Measurements from ENCODE around the gene FOXN1. TPM values are rescaled to one million over a fixed set of nuclear protein-coding genes. Genes with fewer than 3 reads are reported as not detected.

Gene FOXN1
- total and polyA plus RNA-seq, 5 donors from 2014 or later = not detected

DNA sequence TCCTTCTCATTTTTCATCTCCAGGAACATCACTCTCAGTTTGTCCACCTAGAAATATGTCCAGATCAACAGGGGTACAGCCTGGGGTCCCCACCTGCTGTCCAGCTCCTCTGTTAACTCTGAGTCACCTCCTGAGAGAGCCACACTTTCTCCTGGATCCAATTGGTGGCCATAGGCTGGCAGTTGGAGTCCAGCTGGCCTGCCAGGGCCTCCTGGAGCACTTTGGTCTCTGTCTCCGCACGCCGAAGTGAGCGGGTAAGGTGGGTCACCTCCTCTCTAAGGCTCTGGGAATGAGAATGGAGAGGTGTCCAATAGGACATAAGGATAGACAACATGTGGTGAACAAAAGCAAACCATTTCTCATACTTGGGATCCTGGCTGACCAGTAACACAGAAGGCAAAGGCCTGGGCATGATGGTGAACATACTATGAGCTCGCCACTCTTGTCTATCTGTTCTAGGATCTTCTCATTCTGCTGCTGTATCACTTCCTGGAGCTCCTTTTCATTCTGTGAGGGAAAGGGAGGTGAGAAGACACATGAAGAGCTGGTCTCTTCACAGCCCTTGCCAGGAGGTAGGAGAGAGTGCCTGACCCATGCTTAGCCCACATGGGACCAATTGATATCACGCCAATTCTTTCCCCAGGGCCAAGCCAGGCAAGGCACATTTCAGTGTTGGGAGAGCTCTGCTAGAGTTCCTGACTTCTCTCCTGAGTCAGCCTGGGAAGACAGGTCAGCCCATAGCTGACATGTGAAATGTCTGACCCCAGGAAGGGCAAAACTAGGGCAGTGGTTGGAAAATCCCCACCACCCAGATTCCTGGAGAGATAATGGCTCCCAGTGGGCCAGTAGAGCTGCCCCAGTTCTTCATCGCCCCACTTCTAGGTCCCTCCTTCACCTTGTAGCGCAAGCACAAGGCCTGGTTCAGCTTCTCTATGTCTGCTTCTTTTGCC, 72.4 kb downstream of the FOXN1 start:
- no peak for ATAC-seq (ENCODE audit: low read depth in 2 of 2)
- peaks cover 2% of the 10 kb centered on the region for H3K36me3 ChIP-seq (ENCODE audit: control insufficient read depth, insufficient read depth, low read length)
- peaks cover 12% of the 10 kb centered on the region for H3K4me1 ChIP-seq (ENCODE audit: control insufficient read depth, insufficient read depth, low read length, poor library complexity, severe bottlenecking)
- no peaks in the 10 kb centered on the region for H3K9me3 ChIP-seq (ENCODE audit: control insufficient read depth in 2 of 2, low read length in 2 of 2)
- H3K4me3 ChIP-seq (ENCODE audit: low read depth, low read length) = no peak overlapping the region
- Mint-ChIP-seq H3K4me3 (peak overlapping the region in 2 of 4 donors; percentile 29), H3K9me3 (no peaks in the 10 kb centered on the region), H3K27me3 (no peaks in the 10 kb centered on the region), H3K27ac (no peak overlapping the region), H3K36me3 (peaks cover 7% of the 10 kb centered on the region), H3K4me1 (peaks cover 0 to 35% (median 24%) of the 10 kb centered on the region in 4 donors)
- peak overlapping the region; percentile 7 for H3K27ac ChIP-seq (ENCODE audit: insufficient read depth, low read length, poor library complexity, severe bottlenecking)
- DNase-seq = no peak
- no peaks in the 10 kb centered on the region for H3K27me3 ChIP-seq (ENCODE audit: control insufficient read depth, insufficient read depth, low read length)

GRCh38 chr17:28579526-28579925, 73.4 kb downstream of the FOXN1 start:
- ATAC-seq (ENCODE audit: low read depth in 2 of 2) (no peak), DNase-seq (no peak)
- Histone ChIP-seq H3K4me3 (ENCODE audit: low read depth, low read length) (no peak overlapping the region), H3K36me3 (ENCODE audit: control insufficient read depth, insufficient read depth, low read length) (peaks cover 11% of the 10 kb centered on the region), H3K9me3 (ENCODE audit: control insufficient read depth in 2 of 2, low read length in 2 of 2) (no peaks in the 10 kb centered on the region), H3K27ac (ENCODE audit: insufficient read depth, low read length, poor library complexity, severe bottlenecking) (no peak overlapping the region), H3K4me1 (ENCODE audit: control insufficient read depth, insufficient read depth, low read length, poor library complexity, severe bottlenecking) (peaks cover 12% of the 10 kb centered on the region), H3K27me3 (ENCODE audit: control insufficient read depth, insufficient read depth, low read length) (no peaks in the 10 kb centered on the region)
- Mint-ChIP-seq H3K36me3 (peaks cover 4% of the 10 kb centered on the region), H3K27ac (peak overlapping the region in 1 of 3 donors; percentile 21), H3K9me3 (no peaks in the 10 kb centered on the region), H3K4me1 (peaks cover 0 to 29% (median 18%) of the 10 kb centered on the region in 4 donors), H3K27me3 (no peaks in the 10 kb centered on the region), H3K4me3 (no peak overlapping the region)

DNA sequence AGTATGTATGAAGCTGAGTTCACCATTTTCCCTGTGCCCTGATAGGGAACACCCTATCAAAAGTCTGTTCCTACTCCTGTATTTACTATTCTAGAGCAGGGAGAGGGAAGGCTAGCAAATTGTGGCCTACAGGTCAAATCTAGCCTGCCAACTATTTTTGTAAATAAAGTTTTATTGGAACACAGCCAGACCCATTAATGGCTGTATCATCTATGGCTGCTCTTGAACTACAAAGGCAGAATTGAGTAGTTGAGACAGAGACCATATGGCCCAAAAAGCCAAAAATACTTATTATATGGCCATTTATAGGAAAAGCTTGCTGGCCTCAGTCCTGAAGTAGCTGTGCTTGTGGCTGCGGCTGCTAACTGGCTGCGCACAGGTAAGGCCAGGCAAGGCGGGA, 74.8 kb downstream of the FOXN1 start:
- Histone ChIP-seq H3K4me1 (ENCODE audit: control insufficient read depth, insufficient read depth, low read length, poor library complexity, severe bottlenecking) (peaks cover 10% of the 10 kb centered on the region), H3K27me3 (ENCODE audit: control insufficient read depth, insufficient read depth, low read length) (no peaks in the 10 kb centered on the region), H3K36me3 (ENCODE audit: control insufficient read depth, insufficient read depth, low read length) (peaks cover 22% of the 10 kb centered on the region), H3K4me3 (ENCODE audit: low read depth, low read length) (no peak overlapping the region), H3K9me3 (ENCODE audit: control insufficient read depth in 2 of 2, low read length in 2 of 2) (no peaks in the 10 kb centered on the region), H3K27ac (ENCODE audit: insufficient read depth, low read length, poor library complexity, severe bottlenecking) (no peak overlapping the region)
- H3K4me3 Mint-ChIP-seq = peak overlapping the region in 2 of 4 donors; percentile 20 to 81
- H3K27me3 Mint-ChIP-seq = no peaks in the 10 kb centered on the region
- peaks cover 0 to 24% (median 10%) of the 10 kb centered on the region in 4 donors for H3K4me1 Mint-ChIP-seq
- peaks cover 8% of the 10 kb centered on the region for H3K36me3 Mint-ChIP-seq
- no peaks in the 10 kb centered on the region for H3K9me3 Mint-ChIP-seq
- DNase-seq (no peak), ATAC-seq (ENCODE audit: low read depth in 2 of 2) (no peak)
- peak overlapping the region in 1 of 3 donors; percentile 12 for H3K27ac Mint-ChIP-seq

- Histone ChIP-seq H3K27me3 (ENCODE audit: control insufficient read depth, insufficient read depth, low read length) (no peaks in the 10 kb centered on the region), H3K4me3 (ENCODE audit: low read depth, low read length) (no peak overlapping the region), H3K36me3 (ENCODE audit: control insufficient read depth, insufficient read depth, low read length) (peaks cover 24% of the 10 kb centered on the region), H3K4me1 (ENCODE audit: control insufficient read depth, insufficient read depth, low read length, poor library complexity, severe bottlenecking) (peaks cover under 1% of the 10 kb centered on the region), H3K9me3 (ENCODE audit: control insufficient read depth in 2 of 2, low read length in 2 of 2) (no peaks in the 10 kb centered on the region), H3K27ac (ENCODE audit: insufficient read depth, low read length, poor library complexity, severe bottlenecking) (no peak overlapping the region)
- H3K4me1 Mint-ChIP-seq = peaks cover 0 to 12% (median 0%) of the 10 kb centered on the region in 4 donors
- no peak overlapping the region for H3K4me3 Mint-ChIP-seq
- H3K9me3 Mint-ChIP-seq = no peaks in the 10 kb centered on the region
- no peak overlapping the region for H3K27ac Mint-ChIP-seq
- H3K36me3 Mint-ChIP-seq = peaks cover 11% of the 10 kb centered on the region
- DNase-seq (no peak), ATAC-seq (ENCODE audit: low read depth in 2 of 2) (no peak)
- no peaks in the 10 kb centered on the region for H3K27me3 Mint-ChIP-seq
These were observed 76.4 kb downstream of the FOXN1 start for GRCh38 chr17:28582513-28582912.

DNA sequence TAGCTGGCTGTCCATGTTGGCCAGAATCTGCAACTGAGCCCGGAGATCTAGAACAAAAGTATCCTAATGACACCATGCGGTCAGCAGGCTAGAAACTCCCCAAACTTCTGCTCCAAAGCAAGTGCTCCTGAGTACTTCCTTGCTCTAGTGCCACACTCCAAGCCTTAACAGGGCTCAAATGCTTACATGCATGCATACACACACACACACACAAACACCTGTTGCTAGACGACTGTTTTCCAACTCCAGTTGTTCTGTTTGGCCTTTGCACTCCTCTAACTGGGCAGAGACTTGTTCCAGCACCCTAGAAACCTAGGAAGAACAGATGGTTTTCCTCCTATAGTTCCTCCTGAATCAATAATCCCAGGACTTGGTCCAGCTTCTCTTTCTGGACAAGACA, 78.3 kb downstream of the FOXN1 start:
- no peak overlapping the region for H3K27ac Mint-ChIP-seq

DNA sequence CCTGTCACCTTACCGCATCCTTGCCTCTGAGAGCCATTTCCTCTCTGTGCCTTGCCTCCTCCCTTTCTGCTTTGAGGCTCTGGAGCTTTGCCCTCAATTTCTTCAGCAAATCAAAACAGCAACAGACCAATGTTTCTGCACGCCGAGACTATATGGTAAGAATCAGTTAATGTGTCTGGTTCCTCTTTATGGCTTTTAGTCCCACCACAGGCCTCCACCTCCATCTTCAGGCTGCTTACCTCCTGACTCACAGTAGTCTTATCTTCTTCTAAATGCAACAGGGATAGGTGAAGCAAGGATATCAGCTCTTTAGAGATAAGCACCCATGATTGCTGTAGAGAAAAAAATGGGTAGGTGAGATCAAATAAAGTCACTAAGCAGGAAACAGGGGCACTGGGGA, 79.7 kb downstream of the FOXN1 start:
- ATAC-seq (ENCODE audit: low read depth in 2 of 2) (no peak), DNase-seq (no peak)
- H3K27ac Mint-ChIP-seq = peak overlapping the region in 1 of 3 donors; percentile 5
- peaks cover 14% of the 10 kb centered on the region for H3K36me3 Mint-ChIP-seq
- H3K36me3 ChIP-seq (ENCODE audit: control insufficient read depth, insufficient read depth, low read length) = peaks cover 24% of the 10 kb centered on the region
- no peaks in the 10 kb centered on the region for H3K27me3 Mint-ChIP-seq
- H3K4me1 Mint-ChIP-seq = peaks cover 0 to 7% (median 0%) of the 10 kb centered on the region in 4 donors
- no peaks in the 10 kb centered on the region for H3K4me1 ChIP-seq (ENCODE audit: control insufficient read depth, insufficient read depth, low read length, poor library complexity, severe bottlenecking)
- H3K9me3 Mint-ChIP-seq = no peaks in the 10 kb centered on the region
- no peak overlapping the region for H3K27ac ChIP-seq (ENCODE audit: insufficient read depth, low read length, poor library complexity, severe bottlenecking)
- no peaks in the 10 kb centered on the region for H3K9me3 ChIP-seq (ENCODE audit: control insufficient read depth in 2 of 2, low read length in 2 of 2)
- H3K27me3 ChIP-seq (ENCODE audit: control insufficient read depth, insufficient read depth, low read length) = no peaks in the 10 kb centered on the region
- H3K4me3 Mint-ChIP-seq = no peak overlapping the region
- H3K4me3 ChIP-seq (ENCODE audit: low read depth, low read length) = no peak overlapping the region

More for the DNA sequence above, 78.3 kb downstream of the FOXN1 start:
- Mint-ChIP-seq H3K4me1 (peaks cover 0 to 17% (median 0%) of the 10 kb centered on the region in 4 donors), H3K4me3 (no peak overlapping the region), H3K9me3 (no peaks in the 10 kb centered on the region), H3K36me3 (peaks cover 18% of the 10 kb centered on the region), H3K27me3 (no peaks in the 10 kb centered on the region)
- Histone ChIP-seq H3K4me3 (ENCODE audit: low read depth, low read length) (no peak overlapping the region), H3K9me3 (ENCODE audit: control insufficient read depth in 2 of 2, low read length in 2 of 2) (no peaks in the 10 kb centered on the region), H3K27me3 (ENCODE audit: control insufficient read depth, insufficient read depth, low read length) (no peaks in the 10 kb centered on the region), H3K4me1 (ENCODE audit: control insufficient read depth, insufficient read depth, low read length, poor library complexity, severe bottlenecking) (no peaks in the 10 kb centered on the region), H3K27ac (ENCODE audit: insufficient read depth, low read length, poor library complexity, severe bottlenecking) (no peak overlapping the region), H3K36me3 (ENCODE audit: control insufficient read depth, insufficient read depth, low read length) (peaks cover 24% of the 10 kb centered on the region)
- ATAC-seq (ENCODE audit: low read depth in 2 of 2) (no peak), DNase-seq (no peak)

Measured in CD4-positive, CD25-positive, alpha-beta regulatory T cell (primary cell).